HG03060 (cell line): Measurements from ENCODE around the gene C5orf63.
"Not testable (repeated sequence)": the region's sequence is repeated elsewhere in the genome, so short reads cannot be mapped to it uniquely, and the experiment has no call there.

Experiments
- ATAC-seq: cut with Tn5 transposase; IDR thresholded peaks from one replicate; pipeline ENCODE4 v1.9.1; 2021; ENCODE audit warnings: low read depth, moderate number of reproducible peaks; ENCODE audit not compliant: unreplicated experiment

The C5orf63 gene

GRCh38 chr5:127072861-127073846 lies at the start of gene C5orf63:
Gene C5orf63 (minus strand): TSS chr5:127073502. CDS start chr5:127058995, 14,507 bp downstream.
- peak; percentile 85 for ATAC-seq

- ATAC-seq: no peak
Measured at GRCh38 chr5:127112347-127112864, 39.1 kb upstream of the C5orf63 start.

- peak; percentile 69 for ATAC-seq
Measured at GRCh38 chr5:127111112-127111511, 37.8 kb upstream of the C5orf63 start.

GRCh38 chr5:127108624-127109260 lies 35.4 kb upstream of the C5orf63 start:
- not testable (repeated sequence) for ATAC-seq

GRCh38 chr5:127101935-127102334 lies 28.6 kb upstream of the C5orf63 start:
- ATAC-seq: no peak

- ATAC-seq: no peak
Measured at GRCh38 chr5:127101533-127101932, 28.2 kb upstream of the C5orf63 start.

GRCh38 chr5:127098241-127098640 lies 24.9 kb upstream of the C5orf63 start:
- ATAC-seq: no peak

GRCh38 chr5:127097278-127097677 lies 24.0 kb upstream of the C5orf63 start:
- ATAC-seq: no peak

- no peak for ATAC-seq
Measured at GRCh38 chr5:127096328-127096993, 23.2 kb upstream of the C5orf63 start.

GRCh38 chr5:127094161-127094814 lies 21.0 kb upstream of the C5orf63 start:
- no peak for ATAC-seq

- ATAC-seq: no peak
Measured at GRCh38 chr5:127092690-127093089, 19.4 kb upstream of the C5orf63 start.

- ATAC-seq: no peak
Measured at GRCh38 chr5:127089191-127089590, 15.9 kb upstream of the C5orf63 start.

GRCh38 chr5:127088251-127088650 lies 14.9 kb upstream of the C5orf63 start:
- ATAC-seq: no peak

GRCh38 chr5:127086589-127086988 lies 13.3 kb upstream of the C5orf63 start:
- ATAC-seq: no peak

- ATAC-seq: no peak
Measured at GRCh38 chr5:127085796-127086195, 12.5 kb upstream of the C5orf63 start.

GRCh38 chr5:127085371-127085770 lies 12.1 kb upstream of the C5orf63 start:
- ATAC-seq: no peak

- ATAC-seq: no peak
Measured at GRCh38 chr5:127084656-127085055, 11.4 kb upstream of the C5orf63 start.

- ATAC-seq: no peak
Measured at GRCh38 chr5:127083711-127084110, 10.4 kb upstream of the C5orf63 start.

GRCh38 chr5:127079994-127080491 lies 6.7 kb upstream of the C5orf63 start:
- ATAC-seq: no peak

- ATAC-seq: no peak
Measured at GRCh38 chr5:127077366-127077765, 4.1 kb upstream of the C5orf63 start.
